ENCODE data around the gene FAM78A.

- no peak for TF ChIP-seq CTCF (IDR thresholded peaks at IDR 0.05; ENCODE audit: insufficient read depth, low read length, poor library complexity, severe bottlenecking)
- no peak for TF ChIP-seq EZH2phosphoT487 (conservative IDR thresholded peaks at IDR 0.05; ENCODE audit: low read length)
Measured at GRCh38 chr9:131312246-131312645, 35.9 kb upstream of the FAM78A start.
